H1 (cell line): ENCODE data around the gene ADRM1. TPM values are rescaled to one million over a fixed set of nuclear protein-coding genes. Genes with fewer than 3 reads are reported as not detected.

Source experiments
- CTCF ChIA-PET: fragments of 300-600 bp; sonication (Branson Sonifier 250); formaldehyde crosslinking; loops from one replicate; lab custom pipeline; 2021; ENCODE audit not compliant: partially characterized antibody; lab: Charles Lee
- POLR2A ChIA-PET: fragments of 300-600 bp; sonication (Branson Sonifier 250); formaldehyde crosslinking; loops from one replicate; lab custom pipeline; 2021; ENCODE audit warnings: inconsistent platforms; ENCODE audit not compliant: partially characterized antibody; lab: Charles Lee
- DNase-seq, 2 experiments: peaks; one replicate each; pipeline versions ENCODE4 v3.0.0 to v3.0.0-alpha.2; 2010 to 2022; ENCODE audit warnings: low spot score in 2 of 2, low read depth in 1 of 2, mixed read lengths in 1 of 2
- FAIRE-seq: peaks from 2 replicates; lab custom pipeline; 2011; peaks lifted over from hg19 to GRCh38; lab: Jason Lieb, UNC
- H2AFZ ChIP-seq: 2 replicates; pipeline ENCODE4 v1.8.1; 2012; ENCODE audit warnings: low read length, inconsistent platforms
- H2AK5ac ChIP-seq: 2 replicates; pipeline ENCODE4 v1.6.1; 2013; ENCODE audit warnings: low read depth, low read length
- H2BK120ac ChIP-seq: replicated peaks from 2 replicates; pipeline ENCODE3; 2013; ENCODE audit warnings: low read depth, low read length, inconsistent platforms
- H2BK12ac ChIP-seq: 2 replicates; pipeline ENCODE4 v1.6.1; 2013; ENCODE audit warnings: low read depth, low read length
- H2BK15ac ChIP-seq: 2 replicates; pipeline ENCODE4 v1.6.1; 2013; ENCODE audit warnings: low read length
- H2BK20ac ChIP-seq: 2 replicates; pipeline ENCODE4 v1.6.1; 2013; ENCODE audit warnings: low read length
- H2BK5ac ChIP-seq: 2 replicates; pipeline ENCODE4 v1.6.1; 2013; ENCODE audit warnings: low read depth, low read length
- H3K14ac ChIP-seq: 2 replicates; pipeline ENCODE4 v1.6.1; 2013; ENCODE audit warnings: inconsistent platforms; ENCODE audit not compliant: insufficient read length
- H3K18ac ChIP-seq: 2 replicates; pipeline ENCODE4 v1.6.1; 2013; ENCODE audit warnings: low read length; ENCODE audit errors: extremely low read depth
- H3K23ac ChIP-seq: 2 replicates; pipeline ENCODE4 v1.6.1; 2013; ENCODE audit warnings: inconsistent platforms; ENCODE audit not compliant: insufficient read length
- H3K23me2 ChIP-seq: 2 replicates; pipeline ENCODE4 v1.6.1; 2013; ENCODE audit warnings: low read depth, low read length
- H3K27ac ChIP-seq: 2 replicates; pipeline ENCODE4 v1.6.1; 2011; ENCODE audit warnings: low read depth, low read length, inconsistent platforms
- H3K27me3 ChIP-seq, 4 experiments: replicated peaks in 1 of 4; 1 replicate in 1 of 4; 2 replicates in 3 of 4; pipeline versions ENCODE4 v1.6.1 to v1.8.1; 2011 to 2013; ENCODE audit warnings: low read length in 3 of 4, mild to moderate bottlenecking in 3 of 4, inconsistent platforms in 2 of 4, mixed read lengths in 2 of 4, moderate library complexity in 1 of 4; ENCODE audit not compliant: control insufficient read depth in 3 of 4, insufficient read depth in 3 of 4; ENCODE audit errors: extremely low read depth in 1 of 4
- H3K36me3 ChIP-seq, 4 experiments: 2 replicates each; pipeline versions ENCODE4 v1.6.1 to v1.8.1; 2011 to 2013; ENCODE audit warnings: mild to moderate bottlenecking in 4 of 4, low read length in 3 of 4, moderate library complexity in 2 of 4, control low read depth in 1 of 4, inconsistent platforms in 1 of 4; ENCODE audit not compliant: insufficient read depth in 4 of 4, control insufficient read depth in 2 of 4
- H3K4ac ChIP-seq: replicated peaks from 2 replicates; pipeline ENCODE3; 2013; ENCODE audit warnings: low read length, low read depth, mixed read lengths, inconsistent platforms; ENCODE audit not compliant: insufficient read length
- H3K4me1 ChIP-seq, 4 experiments: replicated peaks in 1 of 4; 1 replicate in 1 of 4; 2 replicates in 3 of 4; pipeline versions ENCODE4 v1.6.1 to v1.8.1; 2011 to 2013; ENCODE audit warnings: low read length in 3 of 4, inconsistent platforms in 2 of 4, mixed read lengths in 1 of 4; ENCODE audit not compliant: insufficient read depth in 4 of 4, control insufficient read depth in 3 of 4
- H3K4me2 ChIP-seq, 2 experiments: 2 replicates each; pipeline versions ENCODE4 v1.6.1 to v1.8.1; 2011 to 2013; ENCODE audit warnings: low read depth in 2 of 2, low read length in 2 of 2, control low read depth in 1 of 2, inconsistent platforms in 1 of 2, mild to moderate bottlenecking in 1 of 2; ENCODE audit not compliant: insufficient read depth in 1 of 2
- H3K4me3 ChIP-seq, 4 experiments: fragments of 200-600, 300-600 bp in 1 of 4; sonication (generic), shearing (Covaris generic), sonication (Bioruptor Twin) in 1 of 4; 2 replicates each; pipeline versions ENCODE4 v1.5.1 to v1.8.1; 2011 to 2016; ENCODE audit warnings: low read length in 4 of 4, low read depth in 3 of 4, control low read depth in 2 of 4, inconsistent platforms in 2 of 4, mild to moderate bottlenecking in 2 of 4, mixed read lengths in 1 of 4, moderate library complexity in 1 of 4; ENCODE audit not compliant: insufficient read depth in 2 of 4; ENCODE audit errors: extremely low read depth in 1 of 4
- H3K56ac ChIP-seq: replicated peaks from 2 replicates; pipeline ENCODE3; 2013; ENCODE audit warnings: low read depth, mild to moderate bottlenecking, mixed read lengths, low read length, inconsistent platforms; ENCODE audit not compliant: insufficient read length
- H3K79me1 ChIP-seq: 2 replicates; pipeline ENCODE4 v1.6.1; 2013; ENCODE audit warnings: low read depth, low read length, control low read depth
- H3K79me2 ChIP-seq, 2 experiments: 2 replicates each; pipeline versions ENCODE4 v1.6.1 to v1.8.1; 2012 to 2013; ENCODE audit warnings: low read length in 2 of 2, mild to moderate bottlenecking in 2 of 2, inconsistent platforms in 1 of 2; ENCODE audit not compliant: insufficient read depth in 2 of 2, control insufficient read depth in 1 of 2
- H3K9ac ChIP-seq, 4 experiments: replicated peaks in 1 of 4; 1 replicate in 1 of 4; 2 replicates in 3 of 4; pipeline versions ENCODE4 v1.6.1 to v1.8.1; 2011 to 2013; ENCODE audit warnings: low read depth in 3 of 4, low read length in 3 of 4, control low read depth in 2 of 4, mild to moderate bottlenecking in 2 of 4, moderate library complexity in 2 of 4, inconsistent platforms in 1 of 4; ENCODE audit errors: extremely low read depth in 1 of 4
- H3K9me3 ChIP-seq, 2 experiments: 2 replicates each; pipeline versions ENCODE4 v1.6.1 to v1.8.1; 2012 to 2013; ENCODE audit warnings: mild to moderate bottlenecking in 2 of 2, moderate library complexity in 2 of 2, control low read depth in 1 of 2, inconsistent platforms in 1 of 2, low read depth in 1 of 2, low read length in 1 of 2, mixed read lengths in 1 of 2; ENCODE audit not compliant: insufficient read depth in 2 of 2
- H4K20me1 ChIP-seq, 2 experiments: replicated peaks in 1 of 2; 2 replicates each; pipeline versions ENCODE3 to v1.8.1; 2011 to 2013; ENCODE audit warnings: inconsistent platforms in 2 of 2, low read length in 2 of 2, mild to moderate bottlenecking in 1 of 2; ENCODE audit not compliant: insufficient read depth in 2 of 2, control insufficient read depth in 1 of 2
- H4K5ac ChIP-seq: 2 replicates; pipeline ENCODE4 v1.6.1; 2013; ENCODE audit warnings: low read length, low read depth, mixed read lengths, inconsistent platforms; ENCODE audit not compliant: insufficient read length
- H4K8ac ChIP-seq: 2 replicates; pipeline ENCODE4 v1.8.0; 2013; ENCODE audit warnings: mild to moderate bottlenecking, moderate library complexity, low read length, inconsistent platforms; ENCODE audit not compliant: insufficient read depth; ENCODE audit errors: extremely low read depth
- H4K91ac ChIP-seq: replicated peaks from 2 replicates; pipeline ENCODE3; 2013; ENCODE audit warnings: low read length, mixed read lengths, inconsistent platforms; ENCODE audit not compliant: insufficient read length
- CBX8 ChIP-seq: fragments of 300-800, 300-1000 bp; sonication (generic); IDR thresholded peaks from 2 replicates; pipeline ENCODE4 v1.7.1; 2016; ENCODE audit warnings: low read depth, low read length, borderline replicate concordance
- YY1 ChIP-seq: IDR thresholded peaks from 2 replicates; pipeline ENCODE4 v1.6.1; 2011; ENCODE audit warnings: low read depth, mild to moderate bottlenecking, low read length
- WGBS, 2 experiments: shearing (Covaris generic) in 1 of 2; methylation state at CpG; one replicate each; pipeline versions ENCODE4 v1.1.6 to v1.1.7; 2013 to 2015; ENCODE audit warnings: low lambda C conversion rate in 2 of 2, mixed read lengths in 2 of 2, inconsistent platforms in 1 of 2, low coverage in 1 of 2, missing lambda C conversion rate in 1 of 2; ENCODE audit not compliant: insufficient replicate concordance in 2 of 2, insufficient coverage in 1 of 2, insufficient read length in 1 of 2; ENCODE audit errors: extremely low coverage in 1 of 2, missing lambda C conversion rate in 1 of 2; 5-methylcytosine and 5-hydroxymethylcytosine counted together
- polyA plus RNA-seq, 7 experiments: library from polyadenylated mRNA; depleted of rRNA in 3 of 7; stranded (reverse) in 5 of 7; unstranded in 2 of 7; fragments of >200 nt in 5 of 7; fragments of 200-250 nt in 2 of 7; gene quantifications; 1 replicate in 5 of 7; 2 replicates in 1 of 7; 4 replicates in 1 of 7; pipeline versions ENCODE4 v1.2.1 to v1.2.3, GENCODE V29; 2011 to 2013; ENCODE audit warnings: missing spikeins in 2 of 7, mixed read lengths in 2 of 7
- total RNA-seq: library from RNA; stranded (reverse); fragmentation: NEBNext Ultra II Directional; extraction: Animal tissue kit (Norgen Biotek cat#: 25700); gene quantifications from 2 replicates; pipeline ENCODE4 v1.2.1, GENCODE V29; 2021

ADRM1 gene
- total and polyA plus RNA-seq, 2 of the 8 experiments (the other 6 are each of a cell fraction or from before 2014, with no cell fraction given): 126 to 214 TPM

DNA sequence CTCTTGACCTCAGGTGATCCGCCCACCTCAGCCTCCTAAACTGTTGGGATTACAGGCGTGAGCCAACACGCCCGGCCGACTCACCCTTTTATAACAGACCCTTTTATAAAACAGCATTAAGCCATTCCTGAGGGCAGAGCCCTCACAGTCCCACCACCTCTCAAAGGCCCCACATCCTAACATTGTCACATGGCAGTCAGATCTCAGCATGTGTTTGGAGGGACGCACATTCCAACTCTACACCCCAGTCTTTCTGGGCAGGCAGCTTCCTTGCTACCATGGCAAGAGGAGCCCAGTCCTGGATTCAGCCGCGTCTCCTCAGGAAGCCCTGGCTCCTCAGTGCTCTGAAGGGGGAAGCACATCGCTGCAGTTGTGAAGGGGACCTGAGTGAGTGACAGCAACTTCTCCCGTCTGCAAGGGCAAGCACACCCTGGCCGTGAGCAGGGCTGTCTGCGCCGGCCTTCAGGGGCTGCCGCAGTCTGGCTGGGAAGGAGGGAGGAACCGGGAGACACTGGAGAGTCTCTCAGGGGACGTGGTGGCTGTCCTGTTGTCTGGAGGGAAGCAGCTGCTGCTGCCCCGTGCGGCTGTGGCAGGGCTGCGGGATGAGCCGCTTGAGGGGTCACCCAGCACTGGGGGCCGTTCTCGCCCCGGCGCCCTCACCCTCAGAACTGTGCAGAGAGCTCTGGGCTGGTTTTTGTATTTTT is 48.6 kb upstream of the ADRM1 start:
- no peak overlapping the region for H3K4me2 ChIP-seq
- H3K9ac ChIP-seq: no peak overlapping the region
- ChIA-PET CTCF (interaction anchor here (1.3 to 1.5 kb wide), 3 partner anchors 8 to 119 kb away, joined by 3 to 4 read pairs (median 3); no protein-coding TSS in a partner anchor), POLR2A (interaction anchor here (1.0 to 1.4 kb wide), 3 partner anchors 9 to 132 kb away, joined by 3 to 4 read pairs (median 4); no protein-coding TSS in a partner anchor)
- no peak overlapping the region for H3K56ac ChIP-seq
- H3K36me3 ChIP-seq: peaks cover 0 to 8% (median 0%) of the 10 kb centered on the region in 4 experiments; a peak in 5 of 8 replicates
- H4K91ac ChIP-seq: no peak overlapping the region
- no peak overlapping the region for H3K23ac ChIP-seq
- no peak overlapping the region for H3K27ac ChIP-seq
- no peaks in the 10 kb centered on the region for H3K27me3 ChIP-seq
- H2BK120ac ChIP-seq: no peak overlapping the region
- FAIRE-seq: no peak
- H3K79me2 ChIP-seq: peaks cover 0 to 45% of the 10 kb centered on the region in 2 experiments; a peak in 2 of 4 replicates
- H2BK5ac ChIP-seq: 0 out of 2 replicates have a peak overlapping the region, but pooled peaks have one; percentile 32
- peak overlapping the region; percentile 19; the same call in 1 of the 2 replicates for H3K18ac ChIP-seq
- no peak overlapping the region for H3K14ac ChIP-seq
- peaks cover 14 to 18% of the 10 kb centered on the region in 2 experiments for H4K20me1 ChIP-seq
- 86% methylated on average over 24 of the region's 24 CpGs; no CpG with 5 or more reads in 1 of the 2 experiments for WGBS, 2 experiments
- H2AK5ac ChIP-seq: no peak overlapping the region
- no peaks in the 10 kb centered on the region for H3K9me3 ChIP-seq
- no peak overlapping the region for H4K5ac ChIP-seq
- no peak overlapping the region for H2BK20ac ChIP-seq
- H3K4me3 ChIP-seq: no peak overlapping the region
- peaks cover 19% of the 10 kb centered on the region for H3K79me1 ChIP-seq
- no peaks in the 10 kb centered on the region for H3K4me1 ChIP-seq
- no peaks in the 10 kb centered on the region for H3K23me2 ChIP-seq
- no peak overlapping the region for H2BK15ac ChIP-seq
- no peak overlapping the region for H2BK12ac ChIP-seq
- no peak overlapping the region for H3K4ac ChIP-seq
- DNase-seq: no peak
- no peak overlapping the region for H4K8ac ChIP-seq
- no peak overlapping the region for H2AFZ ChIP-seq
- no peak for TF ChIP-seq CBX8
- TF ChIP-seq YY1: no peak
